ENCODE measurements around the gene TESPA1.

DNA sequence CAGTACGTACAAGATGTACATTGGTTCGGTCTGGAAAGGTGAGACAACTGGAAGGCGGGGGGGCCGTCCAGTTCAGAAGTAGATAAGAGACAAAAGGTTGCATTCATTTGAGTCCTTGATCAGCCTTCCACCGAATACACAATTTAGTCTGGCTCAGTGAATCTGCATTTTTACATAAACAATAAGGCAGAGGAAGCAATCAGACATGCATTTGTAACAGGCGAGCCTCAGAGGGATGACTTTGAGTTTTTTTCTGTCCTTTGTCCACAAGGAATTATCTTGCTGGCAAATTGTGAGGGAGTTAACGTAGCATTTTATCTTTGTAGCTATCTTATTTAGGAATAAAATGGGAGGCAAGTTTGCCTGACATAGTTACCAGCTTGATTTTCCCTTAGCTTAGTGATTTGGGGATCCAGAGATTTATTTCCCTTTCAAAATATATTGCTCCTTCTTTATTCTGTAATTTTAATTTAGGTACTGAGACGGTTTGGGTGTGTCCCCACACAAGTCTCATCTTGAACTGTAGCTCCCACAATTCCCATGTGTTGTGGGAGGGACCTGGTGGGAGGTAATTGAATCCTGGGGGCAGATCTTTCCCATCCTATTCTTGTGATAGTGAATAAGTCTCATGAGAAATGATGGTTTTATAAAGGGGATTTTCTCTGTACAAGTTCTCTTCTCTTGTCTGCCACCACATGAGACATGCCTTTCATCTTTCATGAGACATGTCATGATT lies 59.4 kb downstream of the TESPA1 start:
- TF ChIP-seq FOS (IDR thresholded peaks at IDR 0.05; ENCODE audit: low read depth, low read length): no peak
- TF ChIP-seq, protein P1, sequence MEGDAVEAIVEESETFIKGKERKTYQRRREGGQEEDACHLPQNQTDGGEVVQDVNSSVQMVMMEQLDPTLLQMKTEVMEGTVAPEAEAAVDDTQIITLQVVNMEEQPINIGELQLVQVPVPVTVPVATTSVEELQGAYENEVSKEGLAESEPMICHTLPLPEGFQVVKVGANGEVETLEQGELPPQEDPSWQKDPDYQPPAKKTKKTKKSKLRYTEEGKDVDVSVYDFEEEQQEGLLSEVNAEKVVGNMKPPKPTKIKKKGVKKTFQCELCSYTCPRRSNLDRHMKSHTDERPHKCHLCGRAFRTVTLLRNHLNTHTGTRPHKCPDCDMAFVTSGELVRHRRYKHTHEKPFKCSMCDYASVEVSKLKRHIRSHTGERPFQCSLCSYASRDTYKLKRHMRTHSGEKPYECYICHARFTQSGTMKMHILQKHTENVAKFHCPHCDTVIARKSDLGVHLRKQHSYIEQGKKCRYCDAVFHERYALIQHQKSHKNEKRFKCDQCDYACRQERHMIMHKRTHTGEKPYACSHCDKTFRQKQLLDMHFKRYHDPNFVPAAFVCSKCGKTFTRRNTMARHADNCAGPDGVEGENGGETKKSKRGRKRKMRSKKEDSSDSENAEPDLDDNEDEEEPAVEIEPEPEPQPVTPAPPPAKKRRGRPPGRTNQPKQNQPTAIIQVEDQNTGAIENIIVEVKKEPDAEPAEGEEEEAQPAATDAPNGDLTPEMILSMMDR (conservative IDR thresholded peaks at IDR 0.05; ENCODE audit: low read depth, low read length): no peak
- TF ChIP-seq CEBPB (IDR thresholded peaks at IDR 0.05; ENCODE audit: low read depth, low read length): no peak
- TF ChIP-seq RFX5 (IDR thresholded peaks at IDR 0.05; ENCODE audit: low read depth, low read length): no peak
- TF ChIP-seq, protein P2, sequence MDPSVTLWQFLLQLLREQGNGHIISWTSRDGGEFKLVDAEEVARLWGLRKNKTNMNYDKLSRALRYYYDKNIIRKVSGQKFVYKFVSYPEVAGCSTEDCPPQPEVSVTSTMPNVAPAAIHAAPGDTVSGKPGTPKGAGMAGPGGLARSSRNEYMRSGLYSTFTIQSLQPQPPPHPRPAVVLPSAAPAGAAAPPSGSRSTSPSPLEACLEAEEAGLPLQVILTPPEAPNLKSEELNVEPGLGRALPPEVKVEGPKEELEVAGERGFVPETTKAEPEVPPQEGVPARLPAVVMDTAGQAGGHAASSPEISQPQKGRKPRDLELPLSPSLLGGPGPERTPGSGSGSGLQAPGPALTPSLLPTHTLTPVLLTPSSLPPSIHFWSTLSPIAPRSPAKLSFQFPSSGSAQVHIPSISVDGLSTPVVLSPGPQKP (IDR thresholded peaks at IDR 0.05; ENCODE audit: borderline replicate concordance, low read depth, low read length): no peak
- no peak for TF ChIP-seq POLR2A (IDR thresholded peaks at IDR 0.05; ENCODE audit: low read depth, low read length)
- TF ChIP-seq MXI1 (IDR thresholded peaks at IDR 0.05; ENCODE audit: borderline replicate concordance, low read depth, low read length): no peak

Measured in IMR-90 (cell line).